HEK293 (cell line): ENCODE measurements around the gene RPS6KA2.

Experiments used
- OVOL3 ChIP-seq: fragments of 450-650 bp; formaldehyde crosslinking; IDR thresholded peaks from 2 replicates; pipeline ENCODE4 v1.5.1; 2016; ENCODE audit warnings: missing biosample characterization, missing genetic modification characterization
- SETDB1 ChIP-seq: IDR thresholded peaks from one replicate; pipeline ENCODE4 v1.6.1; 2017; ENCODE audit warnings: mild to moderate bottlenecking, low read length, moderate library complexity, mixed read lengths; ENCODE audit not compliant: insufficient read length
- TCF7L2 ChIP-seq: IDR thresholded peaks from 2 replicates; pipeline ENCODE4 v1.6.1; 2011; ENCODE audit warnings: low read depth, mild to moderate bottlenecking, inconsistent platforms, low read length, moderate library complexity, borderline replicate concordance
- ZBTB7A ChIP-seq: fragments of 450-650 bp; formaldehyde crosslinking; IDR thresholded peaks from 2 replicates; pipeline ENCODE4 v1.5.1; 2016; ENCODE audit warnings: low read depth, missing biosample characterization, missing genetic modification characterization
- ZBTB8A ChIP-seq: fragments of 450-650 bp; formaldehyde crosslinking; IDR thresholded peaks from 2 replicates; pipeline ENCODE4 v1.5.1; 2016; ENCODE audit warnings: missing biosample characterization, missing genetic modification characterization
- ZNF10 ChIP-seq: fragments of 450-650 bp; formaldehyde crosslinking; IDR thresholded peaks from 2 replicates; pipeline ENCODE4 v1.5.1; 2017; ENCODE audit warnings: missing biosample characterization, missing genetic modification characterization
- ZNF747 ChIP-seq: fragments of 450-650 bp; formaldehyde crosslinking; IDR thresholded peaks from 2 replicates; pipeline ENCODE4 v1.5.1; 2016; ENCODE audit warnings: missing biosample characterization, missing genetic modification characterization
- TF ChIP-seq, protein P1 (sequence below): fragments of 450-650 bp; formaldehyde crosslinking; IDR thresholded peaks from 2 replicates; pipeline ENCODE4 v1.5.1; 2016; ENCODE audit warnings: missing biosample characterization, missing genetic modification characterization

DNA sequence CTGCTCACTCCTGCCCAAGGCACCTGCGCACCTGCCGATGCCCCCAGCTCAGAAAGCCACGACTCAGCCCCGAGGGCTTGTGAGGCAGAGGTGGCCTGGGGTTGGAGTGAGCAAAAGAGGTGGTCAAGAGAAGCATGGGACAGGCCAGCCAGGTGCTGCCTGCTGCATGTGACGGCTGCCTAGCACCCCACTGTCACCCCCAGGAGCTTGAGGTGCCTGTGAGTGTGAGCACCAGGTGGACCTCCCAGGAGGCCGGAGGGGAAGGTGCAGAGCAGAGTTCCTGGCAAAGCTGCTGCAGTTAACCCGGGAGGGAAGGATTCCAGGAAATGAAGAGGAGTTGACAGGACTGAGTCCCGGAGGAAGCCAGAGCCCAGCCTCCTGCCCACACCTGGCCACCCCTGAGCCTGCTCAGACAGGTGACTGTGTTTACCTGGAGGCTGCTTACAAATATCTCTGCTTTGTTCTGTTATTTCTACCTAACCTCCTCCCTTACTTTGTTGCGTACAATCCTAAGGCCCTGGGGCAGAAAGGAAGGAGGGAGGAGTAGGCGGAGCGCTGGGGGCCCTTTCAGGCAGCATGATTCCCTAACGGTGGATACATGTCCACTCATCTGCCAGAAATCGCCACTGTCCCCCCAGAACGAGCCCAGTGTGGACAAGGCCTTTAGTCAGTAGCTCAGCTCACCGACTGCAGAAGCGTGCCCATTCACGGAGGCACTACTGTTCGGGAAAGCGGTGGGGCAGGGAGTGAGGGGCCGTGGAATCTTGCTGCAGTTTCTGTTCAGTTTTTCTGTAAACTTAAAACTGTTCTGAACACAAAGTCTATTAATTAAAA, 156.8 kb downstream of the RPS6KA2 start:
- TF ChIP-seq, protein P1, sequence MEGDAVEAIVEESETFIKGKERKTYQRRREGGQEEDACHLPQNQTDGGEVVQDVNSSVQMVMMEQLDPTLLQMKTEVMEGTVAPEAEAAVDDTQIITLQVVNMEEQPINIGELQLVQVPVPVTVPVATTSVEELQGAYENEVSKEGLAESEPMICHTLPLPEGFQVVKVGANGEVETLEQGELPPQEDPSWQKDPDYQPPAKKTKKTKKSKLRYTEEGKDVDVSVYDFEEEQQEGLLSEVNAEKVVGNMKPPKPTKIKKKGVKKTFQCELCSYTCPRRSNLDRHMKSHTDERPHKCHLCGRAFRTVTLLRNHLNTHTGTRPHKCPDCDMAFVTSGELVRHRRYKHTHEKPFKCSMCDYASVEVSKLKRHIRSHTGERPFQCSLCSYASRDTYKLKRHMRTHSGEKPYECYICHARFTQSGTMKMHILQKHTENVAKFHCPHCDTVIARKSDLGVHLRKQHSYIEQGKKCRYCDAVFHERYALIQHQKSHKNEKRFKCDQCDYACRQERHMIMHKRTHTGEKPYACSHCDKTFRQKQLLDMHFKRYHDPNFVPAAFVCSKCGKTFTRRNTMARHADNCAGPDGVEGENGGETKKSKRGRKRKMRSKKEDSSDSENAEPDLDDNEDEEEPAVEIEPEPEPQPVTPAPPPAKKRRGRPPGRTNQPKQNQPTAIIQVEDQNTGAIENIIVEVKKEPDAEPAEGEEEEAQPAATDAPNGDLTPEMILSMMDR: no peak
- TF ChIP-seq OVOL3 (tag by site-specific recombination) (no peak), ZBTB7A (no peak), SETDB1 (no peak), ZNF10 (no peak), ZNF747 (tag by site-specific recombination) (no peak), TCF7L2 (no peak), ZBTB8A (tag by site-specific recombination) (no peak)
